DMS114 treated with DMSO at 0.1 percent for 48 hours (cell line): ENCODE data around the gene ELMOD3.

Source experiments
- DNase-seq: peaks from one replicate; lab custom pipeline; 2025; ENCODE audit not compliant: unreplicated experiment; lab: John Stamatoyannopoulos, UW

Gene ELMOD3

GRCh38 chr2:85422072-85422457 lies 67.5 kb downstream of the ELMOD3 start:
- DNase-seq = no peak

- DNase-seq = no peak
Observed at GRCh38 chr2:85423525-85423924, 69.0 kb downstream of the ELMOD3 start.

GRCh38 chr2:85425588-85425987 lies 71.0 kb downstream of the ELMOD3 start:
- no peak for DNase-seq

- no peak for DNase-seq
Observed at GRCh38 chr2:85427300-85427835, 72.8 kb downstream of the ELMOD3 start.

GRCh38 chr2:85428343-85428881 lies 73.8 kb downstream of the ELMOD3 start:
- DNase-seq = no peak

- DNase-seq = no peak
Observed at GRCh38 chr2:85429213-85429923, 74.8 kb downstream of the ELMOD3 start.

GRCh38 chr2:85429924-85430289 lies 75.3 kb downstream of the ELMOD3 start:
- DNase-seq = no peak

GRCh38 chr2:85430752-85431569 lies 76.4 kb downstream of the ELMOD3 start:
- no peak for DNase-seq

GRCh38 chr2:85431570-85432205 lies 77.1 kb downstream of the ELMOD3 start:
- DNase-seq = no peak

- no peak for DNase-seq
Observed at GRCh38 chr2:85433511-85434089, 79.0 kb downstream of the ELMOD3 start.

GRCh38 chr2:85434696-85435095 lies 80.1 kb downstream of the ELMOD3 start:
- DNase-seq = no peak

GRCh38 chr2:85435220-85435958 lies 80.8 kb downstream of the ELMOD3 start:
- no peak for DNase-seq

- no peak for DNase-seq
Observed at GRCh38 chr2:85435981-85436835, 81.6 kb downstream of the ELMOD3 start.

- DNase-seq = no peak
Observed at GRCh38 chr2:85436836-85437487, 82.4 kb downstream of the ELMOD3 start.

- no peak for DNase-seq
Observed at GRCh38 chr2:85437488-85438200, 83.1 kb downstream of the ELMOD3 start.

- DNase-seq = no peak
Observed at GRCh38 chr2:85438201-85439024, 83.8 kb downstream of the ELMOD3 start.

GRCh38 chr2:85439025-85439472 lies 84.5 kb downstream of the ELMOD3 start:
- no peak for DNase-seq
